Measurements from ENCODE around the gene ILK.

Gene ILK

GRCh38 chr11:6638429-6638828 lies 34.9 kb downstream of the ILK start:
- no peak for DNase-seq

- no peak for DNase-seq
These were observed 36.7 kb downstream of the ILK start for GRCh38 chr11:6640036-6640984.

DNA sequence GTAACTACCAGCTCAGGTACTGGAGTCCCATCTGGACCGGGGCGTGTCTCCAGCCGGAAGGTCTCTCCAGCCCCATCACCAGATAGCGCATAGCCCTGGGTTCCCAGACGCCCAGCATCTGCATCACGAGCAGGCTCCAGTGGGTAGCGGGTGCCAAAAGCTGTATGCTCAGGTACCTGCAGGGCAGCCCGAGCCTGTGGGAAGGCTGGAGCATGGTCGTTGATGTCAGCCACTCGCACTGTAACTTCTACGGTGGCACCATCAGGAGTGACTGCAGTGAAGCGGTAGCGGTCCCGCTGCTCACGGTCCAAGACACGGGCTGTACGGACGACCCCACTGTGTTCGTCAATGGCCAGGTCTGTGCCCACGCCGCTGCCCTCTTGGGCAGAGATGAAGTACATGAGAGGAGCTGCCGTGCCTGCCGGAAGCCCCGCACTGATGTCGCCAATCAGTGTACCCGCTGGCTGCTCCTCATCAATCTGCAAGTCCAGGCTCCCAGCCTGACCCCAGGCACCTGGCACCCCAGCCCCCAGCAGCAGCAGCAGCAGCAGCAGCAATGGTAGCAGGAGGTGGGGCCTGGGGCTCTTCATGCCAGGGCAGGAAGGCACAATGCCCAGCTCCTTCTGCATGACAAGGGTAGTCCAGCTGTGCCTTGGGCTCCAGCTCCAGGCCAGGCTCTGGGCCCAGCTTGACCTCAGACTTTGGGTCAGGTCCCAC lies 37.6 kb downstream of the ILK start:
- DNase-seq = no peak

GRCh38 chr11:6642957-6643356 lies 39.4 kb downstream of the ILK start:
- no peak for DNase-seq

DNA sequence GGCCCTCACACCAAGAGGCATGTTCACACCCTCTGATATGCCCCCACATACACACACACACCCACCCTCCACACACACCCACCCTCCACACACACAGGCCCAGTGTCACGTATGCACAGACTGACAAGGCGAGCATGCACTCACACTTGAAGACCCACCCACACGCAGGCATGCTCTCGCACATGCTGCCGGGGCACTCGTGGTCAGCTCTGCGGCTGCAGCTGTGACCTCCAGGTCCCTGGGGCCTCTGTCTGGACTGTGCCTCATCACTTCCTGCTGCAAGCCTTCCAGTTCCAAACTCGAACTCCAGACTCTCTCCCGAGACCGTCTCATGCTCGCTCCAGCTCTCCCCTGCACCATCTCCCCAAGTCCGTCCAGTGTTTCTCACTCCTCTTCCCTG lies 42.5 kb downstream of the ILK start:
- DNase-seq = no peak

DNA sequence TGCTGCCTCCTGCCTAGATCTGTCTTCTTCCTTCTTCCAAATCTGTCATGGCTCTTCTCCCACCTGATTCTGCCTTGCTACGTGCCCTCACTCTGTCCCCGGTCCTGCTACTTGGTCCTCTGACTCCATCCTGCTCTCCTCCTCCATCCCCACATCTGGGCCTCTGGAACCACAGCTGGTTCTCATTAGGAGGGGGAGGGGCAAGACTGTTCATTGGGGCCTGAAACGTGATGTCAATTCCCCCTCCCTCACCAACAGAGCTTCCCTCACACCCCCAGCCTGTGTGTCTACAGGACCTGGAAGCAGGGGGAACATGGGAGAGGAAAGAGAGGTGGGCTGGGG lies 43.0 kb downstream of the ILK start:
- DNase-seq = no peak

GRCh38 chr11:6646918-6647679 lies 43.5 kb downstream of the ILK start:
- no peak for DNase-seq

DNA sequence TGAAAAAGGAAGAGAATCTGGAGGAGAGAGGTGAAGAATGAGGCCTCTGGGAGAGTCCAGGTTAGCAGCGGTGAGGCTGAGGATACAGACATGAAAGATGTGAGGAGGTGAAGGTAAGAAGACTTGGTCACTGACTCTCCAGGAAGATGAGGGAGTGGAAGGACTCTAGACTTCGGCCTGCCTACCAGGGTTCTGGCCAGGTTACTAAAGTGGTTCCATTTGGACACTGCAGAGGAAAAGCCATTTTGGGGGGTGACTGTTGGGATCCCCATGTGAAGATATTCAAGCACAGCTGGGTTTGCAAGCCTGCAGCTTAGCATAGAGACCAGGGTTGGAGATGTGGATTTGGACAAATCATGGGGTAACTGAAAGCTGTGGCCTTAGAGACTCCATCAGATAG lies 44.3 kb downstream of the ILK start:
- no peak for DNase-seq

DNA sequence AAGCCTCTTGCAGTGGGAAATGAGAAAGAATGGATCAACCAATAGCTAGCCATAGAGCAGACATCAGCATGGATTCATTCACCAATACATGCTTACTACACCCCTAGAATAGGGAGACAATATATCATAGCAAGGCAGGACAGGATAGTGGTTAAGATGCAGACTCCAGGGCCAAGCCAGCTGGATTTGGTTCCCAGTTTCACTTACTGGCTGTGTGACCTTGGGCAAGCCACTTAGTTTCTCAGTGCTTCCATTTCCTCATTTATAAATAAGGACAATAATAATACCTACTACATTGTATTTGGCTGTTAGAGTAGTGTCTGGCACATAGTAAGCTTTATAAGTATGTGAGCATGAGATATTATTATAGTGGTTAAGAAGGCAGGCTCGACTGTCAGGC lies 44.9 kb downstream of the ILK start:
- DNase-seq = no peak

- DNase-seq = no peak
These were observed 46.5 kb downstream of the ILK start for GRCh38 chr11:6650104-6650503.

- peak; percentile 58 for DNase-seq
These were observed 47.4 kb downstream of the ILK start for GRCh38 chr11:6650980-6651379.

DNA sequence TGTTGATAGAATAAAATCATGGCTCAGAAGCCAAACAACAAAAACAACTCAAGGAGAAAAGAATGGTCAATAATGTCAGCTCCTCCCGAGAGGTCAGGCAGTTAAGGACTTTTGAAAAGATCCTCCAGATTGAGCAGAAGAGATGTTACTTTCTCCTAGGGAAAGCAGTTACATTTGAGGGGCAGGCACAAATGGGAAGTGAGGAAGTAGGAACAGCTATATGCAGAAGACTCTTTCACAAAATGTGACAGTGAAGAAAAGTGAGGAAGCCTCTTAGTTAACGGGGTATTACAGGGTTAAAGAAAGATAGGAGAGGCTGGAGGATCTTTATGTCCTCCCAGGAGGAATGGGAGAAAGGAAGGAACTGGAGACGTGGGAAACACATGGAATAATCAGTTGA lies 48.6 kb downstream of the ILK start:
- DNase-seq = no peak

DNA sequence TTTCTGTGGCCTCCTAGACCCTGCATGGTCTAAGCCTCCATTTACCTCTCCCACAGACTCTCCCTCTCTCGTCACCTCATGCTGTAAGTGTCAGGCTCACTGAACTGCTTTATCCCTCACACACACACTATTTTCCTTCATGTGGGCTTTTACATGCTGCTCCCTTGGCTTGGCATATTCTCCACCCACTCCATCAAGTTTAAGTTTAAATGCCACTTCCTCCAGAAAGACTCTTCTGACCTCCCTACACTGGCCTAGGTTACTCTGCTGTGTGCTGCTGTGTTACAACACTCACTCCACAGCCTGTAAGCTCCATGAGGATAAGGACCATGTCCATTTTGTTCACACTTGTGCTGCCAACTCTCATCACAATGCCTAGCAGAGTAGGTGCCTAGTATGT lies 49.5 kb downstream of the ILK start:
- DNase-seq = no peak

DNA sequence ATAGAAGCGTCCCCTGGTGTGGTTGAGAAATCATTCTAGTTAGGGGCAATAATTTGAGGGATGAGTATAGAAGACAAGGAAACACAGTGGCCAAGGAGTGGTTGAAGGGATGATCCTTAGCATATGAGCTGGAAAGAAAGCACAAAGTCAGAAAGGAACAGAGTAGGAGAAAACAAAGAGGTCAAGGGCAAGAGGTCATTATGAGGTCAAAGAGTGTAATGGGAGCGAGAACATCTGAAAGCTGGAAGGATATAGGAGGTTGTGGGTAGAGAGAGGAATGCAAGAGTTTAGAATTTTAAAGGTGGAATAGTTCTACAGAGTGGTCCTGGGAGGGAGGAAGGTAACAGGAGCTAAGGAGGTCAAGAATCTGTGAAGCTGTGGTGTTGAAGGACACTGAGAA lies 50.1 kb downstream of the ILK start:
- no peak for DNase-seq

- DNase-seq = no peak
These were observed 50.9 kb downstream of the ILK start for GRCh38 chr11:6654281-6655019.

DNA sequence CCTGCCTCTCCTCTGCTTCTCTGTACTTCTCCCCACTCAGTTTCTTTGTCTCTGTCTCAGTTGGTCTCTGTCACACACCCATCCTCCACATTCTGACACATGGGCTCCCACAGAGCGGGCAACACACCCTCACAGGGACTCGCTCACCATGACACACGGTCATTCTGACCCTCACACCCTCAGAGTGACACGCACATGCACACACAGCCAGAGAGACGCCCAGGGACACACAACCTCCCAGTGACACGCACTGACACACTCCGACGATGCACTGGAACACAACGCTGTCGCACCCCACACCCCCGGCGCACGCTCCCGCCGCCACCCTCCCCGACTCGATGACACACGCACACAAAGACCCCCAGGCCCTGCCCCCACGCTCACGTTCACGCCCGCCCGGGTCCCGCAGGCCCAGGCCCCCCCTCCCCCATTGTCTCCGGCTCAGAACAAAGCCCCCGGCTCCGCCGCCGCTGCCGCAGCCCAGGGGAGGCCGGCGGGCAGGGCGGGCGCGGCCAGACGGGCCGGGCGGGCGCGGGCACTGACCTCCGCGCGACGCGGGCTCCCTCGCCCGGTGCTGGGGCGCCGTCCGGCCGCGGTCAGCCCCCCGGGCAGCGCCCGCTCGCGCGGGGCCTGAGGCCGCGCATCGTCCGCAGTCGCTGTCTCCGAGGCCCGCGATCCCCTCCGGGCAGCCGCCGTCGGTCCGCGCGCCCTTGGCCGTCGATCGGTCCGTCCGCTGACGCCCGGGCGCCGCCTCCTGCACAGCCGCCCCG lies 51.6 kb downstream of the ILK start:
- DNase-seq = peak; percentile 45

DNA sequence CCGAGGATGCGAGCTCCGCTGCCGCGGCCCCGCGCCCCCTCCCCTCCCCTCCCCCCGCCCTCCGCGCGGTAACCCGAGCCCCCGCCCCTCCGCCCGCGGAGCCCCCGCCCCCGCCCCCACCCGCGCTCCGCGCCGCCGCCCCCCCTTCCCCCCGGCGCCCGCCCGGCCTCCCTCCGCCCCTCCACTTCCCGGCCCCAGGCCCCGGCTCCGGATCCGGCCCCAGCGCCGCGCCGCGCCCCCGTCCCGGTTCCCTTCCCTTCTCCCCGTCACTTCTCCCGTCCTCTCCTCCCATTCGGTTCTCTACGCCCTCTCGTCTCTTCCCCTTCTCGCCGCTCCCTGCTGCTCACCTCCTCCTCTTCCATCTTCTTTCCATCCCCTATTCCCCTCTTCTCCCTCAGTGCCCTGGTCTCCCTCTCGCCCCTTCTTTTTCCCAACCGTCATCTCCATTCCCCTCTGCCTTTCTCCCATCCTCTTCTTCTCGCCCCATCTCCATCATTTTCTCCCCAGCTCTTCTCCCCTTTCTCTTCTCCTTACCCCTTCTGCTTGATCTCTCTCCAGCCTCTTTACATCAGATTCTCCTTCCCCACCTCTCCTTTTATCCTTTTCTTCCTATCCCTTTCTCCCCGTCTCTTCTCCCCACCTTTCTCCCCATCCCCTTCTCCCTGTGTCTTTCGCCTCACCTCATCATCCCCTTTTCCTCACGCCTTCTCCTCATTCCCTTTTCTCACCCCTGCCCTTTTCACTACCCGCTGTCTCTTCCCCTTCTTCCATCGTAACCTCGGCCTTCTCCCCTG lies 52.4 kb downstream of the ILK start, which contains the start of gene DCHS1:
TSS of gene DCHS1 (minus strand) at position 20 of the 794 bp plus-strand sequence. CDS start 14,196 bp downstream, outside the sequence.
- DNase-seq = no peak

DNA sequence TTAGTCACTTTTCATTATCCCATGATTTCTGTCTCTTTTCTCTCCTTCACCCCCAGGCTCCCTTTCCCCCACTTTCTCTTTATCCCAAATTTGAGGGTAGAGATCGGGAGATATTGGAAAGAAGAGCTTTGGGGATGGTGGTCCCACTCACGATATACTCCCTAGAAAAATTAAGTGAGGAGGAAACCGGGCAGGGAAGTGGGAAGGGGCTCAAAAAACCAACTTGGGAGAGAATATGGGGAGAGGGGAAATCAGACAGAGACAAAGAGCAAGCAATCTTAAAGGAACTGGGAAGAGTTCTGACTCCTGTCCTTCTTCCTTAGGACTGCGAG lies 53.0 kb downstream of the ILK start:
- no peak for DNase-seq

- no peak for DNase-seq
These were observed 53.4 kb downstream of the ILK start for GRCh38 chr11:6656936-6657335.

DNA sequence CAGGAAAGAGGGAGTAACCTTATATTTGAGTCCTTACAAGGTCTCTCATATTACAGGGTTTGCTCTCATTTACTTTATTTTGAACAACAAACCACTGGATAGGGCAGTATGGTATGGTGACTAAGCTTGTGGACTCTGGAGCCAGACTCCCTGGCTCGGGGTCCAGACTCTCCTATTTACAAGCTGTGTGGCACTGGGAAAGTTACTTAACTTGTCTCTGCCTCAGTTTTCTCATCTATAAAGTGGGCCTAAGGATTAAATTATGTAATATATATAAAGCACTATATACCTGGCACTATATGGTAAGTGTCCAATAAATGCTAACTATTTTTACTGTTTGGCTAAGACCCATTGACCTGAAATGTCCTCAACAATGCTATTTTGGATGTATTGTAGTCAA lies 53.8 kb downstream of the ILK start:
- DNase-seq = no peak

DNA sequence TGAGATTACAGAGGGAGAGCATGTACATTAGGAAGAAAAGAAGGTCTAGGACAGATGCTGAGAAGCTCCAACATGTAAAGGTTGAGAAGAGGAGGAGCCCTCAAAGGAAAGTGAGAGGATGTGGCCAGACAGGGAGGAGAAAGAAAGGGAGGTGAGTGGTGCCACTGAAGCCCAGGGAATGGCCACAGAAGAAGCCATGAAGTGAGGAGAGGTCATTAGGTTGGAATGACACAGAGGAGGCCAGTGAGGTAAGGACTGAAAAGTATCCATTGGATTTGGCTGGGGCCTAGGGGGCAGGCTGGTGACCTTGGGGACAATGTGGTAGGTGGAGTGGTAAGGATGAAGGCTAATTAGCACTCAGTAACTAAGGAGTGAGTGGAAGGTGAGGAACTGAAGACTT lies 55.1 kb downstream of the ILK start:
- no peak for DNase-seq

Data from stimulated activated CD4-positive, alpha-beta T cell treated with anti-CD3 and anti-CD28 coated beads, Interleukin-1b, Interleukin-23, amount 100 ng/mL, for 48 hours (primary cell).